ENCODE results near the gene DBI. TPM values are rescaled to one million over a fixed set of nuclear protein-coding genes. Genes with fewer than 3 reads are reported as not detected.
"Not testable (repeated sequence)": the region's sequence is repeated elsewhere in the genome, so short reads cannot be mapped to it uniquely, and the experiment has no call there.

Gene DBI
- total RNA-seq, 1 experiment from 2014 or later: 214 TPM

- no peak for DNase-seq (ENCODE audit: low read depth)
Observed at GRCh38 chr2:119402106-119402505, 35.3 kb downstream of the DBI start.

- DNase-seq (ENCODE audit: low read depth): no peak
Observed at GRCh38 chr2:119402645-119403560, 36.1 kb downstream of the DBI start.

DNA sequence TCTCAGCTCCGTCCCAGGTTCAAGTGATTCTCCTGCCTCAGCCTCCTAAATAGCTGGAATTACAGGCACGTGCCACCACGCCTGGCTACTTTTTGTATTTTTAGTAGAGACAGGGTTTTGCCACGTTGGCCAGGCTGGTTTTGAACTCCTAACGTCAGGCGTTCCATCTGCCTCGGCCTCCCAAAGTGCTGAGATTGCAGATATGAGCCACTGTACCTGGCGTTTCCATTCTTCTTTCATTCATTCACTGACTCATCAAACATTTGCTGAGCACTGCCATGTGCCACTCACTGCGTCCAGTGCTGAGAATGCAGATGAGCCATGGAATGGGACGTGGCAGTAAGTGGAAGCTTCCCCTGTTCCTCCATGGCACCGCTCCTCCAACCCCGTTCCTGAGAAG lies 36.8 kb downstream of the DBI start:
- not testable (repeated sequence) for DNase-seq (ENCODE audit: low read depth)

- no peak for DNase-seq (ENCODE audit: low read depth)
Observed at GRCh38 chr2:119405151-119405550, 38.4 kb downstream of the DBI start.

DNA sequence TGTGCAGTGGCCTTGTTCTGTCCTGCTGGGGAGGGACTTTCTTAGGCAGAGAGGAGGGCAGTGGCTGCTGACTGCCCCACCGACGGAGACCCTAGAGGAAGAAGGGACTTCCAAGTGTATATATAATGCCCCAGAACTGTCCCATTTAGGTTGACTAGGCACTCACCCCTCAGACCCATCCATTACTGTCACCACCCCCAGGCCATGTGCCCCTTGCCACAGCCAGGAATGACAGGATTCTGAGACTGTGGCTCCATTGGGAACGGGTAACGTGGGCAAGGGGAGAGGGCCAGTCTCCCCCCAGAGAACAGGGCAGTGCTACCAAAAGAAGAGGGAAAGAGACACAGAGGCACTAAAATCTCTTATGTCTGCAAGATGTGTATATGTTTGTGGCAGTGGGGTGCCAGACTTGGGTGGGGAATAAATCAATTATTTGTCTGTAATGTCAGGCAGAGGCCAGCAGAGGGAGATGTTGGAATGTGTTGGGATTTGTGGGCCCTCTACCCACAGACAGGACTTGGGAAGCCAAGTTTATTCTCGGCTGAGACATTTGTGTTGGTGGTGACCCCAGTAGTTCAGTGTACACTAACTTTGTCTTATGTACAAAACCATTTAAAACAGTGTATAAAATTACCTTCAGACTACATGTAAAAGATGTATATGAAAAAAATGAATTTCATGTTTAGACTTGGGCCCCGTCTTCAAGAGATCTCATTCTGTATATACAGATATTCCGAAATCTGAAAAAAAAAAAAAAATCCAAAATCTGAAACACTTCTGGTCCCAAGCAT lies 40.8 kb downstream of the DBI start:
- peak; percentile 51 for DNase-seq (ENCODE audit: low read depth)

DNA sequence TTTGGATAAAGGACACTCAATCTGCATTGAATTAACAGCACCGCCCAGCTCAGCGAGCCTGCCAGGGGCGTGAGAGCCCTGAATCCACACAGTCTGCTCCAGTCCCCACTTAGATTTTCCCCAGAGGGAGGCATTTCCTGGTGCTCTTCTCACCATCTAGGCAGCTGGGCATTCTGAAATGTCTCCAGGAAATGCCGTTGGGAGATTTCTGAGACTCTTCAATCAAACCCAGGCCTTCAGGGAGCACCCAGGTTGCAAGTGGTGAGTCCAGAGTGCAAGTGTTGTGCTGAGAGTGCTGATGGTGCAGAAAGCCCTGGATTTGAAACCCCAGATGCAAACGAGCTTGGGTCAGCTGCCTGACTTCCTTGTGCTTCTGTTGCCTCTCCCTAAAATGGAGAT lies 41.4 kb downstream of the DBI start:
- no peak for DNase-seq (ENCODE audit: low read depth)

- no peak for DNase-seq (ENCODE audit: low read depth)
Observed at GRCh38 chr2:119409506-119409905, 42.7 kb downstream of the DBI start.

DNA sequence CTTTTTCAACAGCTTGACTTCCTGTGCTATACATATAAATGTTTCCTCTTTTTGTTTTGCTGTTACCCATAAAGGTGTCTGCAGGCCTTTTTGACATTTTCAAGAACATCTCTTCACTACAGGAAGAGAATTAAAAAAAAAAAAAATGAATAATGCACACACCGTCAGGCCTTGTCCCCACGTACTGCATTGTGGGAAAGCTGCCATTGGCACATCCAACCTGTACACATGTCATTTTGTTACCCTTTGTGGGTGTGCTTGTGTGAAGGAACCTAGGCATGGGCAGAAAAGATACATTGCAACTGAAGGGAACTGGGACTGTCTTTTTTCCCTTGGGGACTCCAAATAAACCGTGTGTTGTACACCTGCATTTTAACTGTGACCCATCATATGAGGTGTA lies 48.1 kb downstream of the DBI start:
- no peak for DNase-seq (ENCODE audit: low read depth)

DNA sequence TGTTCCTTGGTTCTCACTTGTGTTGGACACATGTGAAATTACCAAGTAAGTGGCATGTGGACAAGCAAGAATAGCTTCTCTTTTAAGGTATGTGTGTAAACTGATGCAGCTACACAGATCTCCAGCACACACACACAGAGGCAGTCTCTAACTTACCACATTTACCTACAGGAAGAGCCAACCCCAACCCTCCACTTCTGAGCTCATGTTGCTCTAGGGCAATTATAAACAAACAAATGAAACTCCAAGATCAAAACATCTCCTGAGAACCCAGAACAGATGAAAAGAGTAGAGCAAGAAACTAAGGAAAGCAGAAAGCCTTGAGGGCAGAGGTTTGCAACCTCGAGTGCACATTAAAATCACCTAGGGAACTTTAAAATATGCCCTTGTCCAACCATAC lies 48.9 kb downstream of the DBI start:
- peak; percentile 31 for DNase-seq (ENCODE audit: low read depth)

GRCh38 chr2:119416299-119416923 lies 49.6 kb downstream of the DBI start:
- no peak for DNase-seq (ENCODE audit: low read depth)

DNA sequence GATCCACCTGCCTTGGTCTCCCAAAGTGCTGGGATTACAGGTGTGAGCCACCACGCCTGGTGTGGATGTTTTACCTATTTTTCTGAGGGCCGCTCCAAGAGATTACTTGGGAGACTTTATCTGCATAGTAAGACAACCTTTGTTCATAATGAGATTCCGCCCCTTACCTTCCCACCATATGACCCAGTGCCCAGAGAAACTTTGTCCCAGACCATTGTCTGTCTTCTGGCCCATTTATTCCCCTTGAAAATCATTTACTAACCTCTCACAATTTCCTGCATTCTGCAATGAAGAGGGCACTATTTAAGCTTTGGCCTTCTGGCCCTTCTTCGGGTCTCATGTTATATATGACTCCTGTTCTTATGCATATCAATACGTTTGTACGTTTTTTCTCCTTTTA lies 51.1 kb downstream of the DBI start:
- DNase-seq (ENCODE audit: low read depth): no peak

GRCh38 chr2:119419065-119419464 lies 52.3 kb downstream of the DBI start:
- DNase-seq (ENCODE audit: low read depth): peak; percentile 14

DNA sequence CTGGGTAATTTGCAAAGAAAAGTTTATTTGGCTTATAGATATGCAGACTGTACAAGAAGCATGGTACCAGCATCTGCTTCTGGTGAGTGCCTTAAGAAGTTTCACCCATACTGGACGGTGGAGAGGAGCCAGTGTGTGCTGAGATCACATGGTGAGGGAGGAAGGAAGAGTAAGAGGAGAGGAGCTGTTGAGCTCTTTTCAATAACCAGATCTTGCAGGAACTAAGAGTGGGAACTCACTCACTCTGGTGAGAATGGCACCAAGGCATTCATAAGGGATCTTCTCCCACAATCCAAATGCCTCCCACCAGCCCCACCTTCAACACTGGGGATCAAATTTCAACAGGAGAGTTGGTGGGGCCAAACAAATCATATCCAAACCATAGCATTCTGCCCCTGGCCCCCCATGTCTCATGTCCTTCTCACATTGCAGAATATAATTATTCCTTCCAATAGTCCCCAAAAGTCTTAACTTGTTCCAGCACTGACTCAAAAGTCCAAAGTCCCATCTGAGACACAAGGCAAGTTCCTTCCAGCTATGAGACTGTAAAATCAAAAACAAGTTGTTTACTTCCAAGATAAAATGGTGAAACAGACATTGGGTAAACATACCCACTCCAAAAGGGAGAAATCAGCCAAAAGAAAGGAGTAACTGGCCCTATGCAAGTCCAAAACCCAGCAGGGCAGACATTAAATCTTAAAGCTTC lies 53.2 kb downstream of the DBI start:
- DNase-seq (ENCODE audit: low read depth): no peak

DNA sequence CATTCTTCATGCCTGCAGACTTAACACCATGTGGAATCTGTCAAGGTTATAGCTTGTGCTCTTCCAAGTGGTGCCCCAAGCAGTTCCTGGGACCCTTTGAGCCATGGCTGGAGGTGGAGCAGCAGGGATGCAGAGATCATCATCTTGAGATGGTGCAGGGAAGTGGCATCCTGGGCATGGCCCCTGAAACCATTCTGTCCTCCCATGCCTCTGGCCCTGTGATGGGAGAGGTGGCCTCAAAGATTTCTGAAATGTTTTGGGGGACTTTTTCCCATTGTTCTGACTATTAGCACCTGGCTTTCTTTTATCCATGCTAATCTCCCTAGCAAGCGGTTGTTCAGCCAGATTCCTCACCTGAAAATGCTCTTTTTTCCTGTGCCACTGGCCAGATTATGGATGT lies 54.5 kb downstream of the DBI start:
- no peak for DNase-seq (ENCODE audit: low read depth)

DNA sequence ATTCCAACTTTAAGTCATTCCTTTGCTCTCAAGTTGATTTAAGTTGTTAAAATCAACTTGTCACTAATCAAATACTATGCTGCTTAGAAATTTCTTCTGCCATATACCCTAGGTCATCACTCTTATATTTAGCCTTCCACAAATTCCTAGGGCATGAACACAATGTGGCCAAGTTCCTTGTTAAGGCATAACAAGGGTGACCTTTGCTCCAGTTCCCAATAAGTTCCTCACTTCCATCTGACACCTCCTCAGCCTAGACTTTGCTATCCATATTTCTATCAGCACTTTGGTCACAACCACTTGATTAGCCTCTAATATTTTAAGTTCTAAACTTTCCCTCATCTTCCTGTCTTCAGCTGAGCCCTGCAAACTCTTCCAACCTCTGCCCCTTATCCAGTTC lies 55.0 kb downstream of the DBI start:
- DNase-seq (ENCODE audit: low read depth): no peak

Other genes starting within 250 kb of the DBI start
- gene C1QL2, start 208.2 kb upstream of the DBI start, total RNA-seq (2014; rRNA removed; shearing (Covaris generic)): not detected in 2 replicates
- 9.8 and 13.9 TPM in 2 replicates for gene STEAP3, start 143.1 kb upstream of the DBI start, total RNA-seq (2014; rRNA removed; shearing (Covaris generic))
- 5.7 and 11.2 TPM in 2 replicates for gene C2orf76, start 143 bp upstream of the DBI start, total RNA-seq (2014; rRNA removed; shearing (Covaris generic))
- gene TMEM37, start 64.9 kb downstream of the DBI start, total RNA-seq (2014; rRNA removed; shearing (Covaris generic)): not detected in 2 replicates
- gene SCTR, start 157.5 kb downstream of the DBI start, total RNA-seq (2014; rRNA removed; shearing (Covaris generic)): not detected in 2 replicates
- gene CFAP221, start 177.5 kb downstream of the DBI start, total RNA-seq (2014; rRNA removed; shearing (Covaris generic)): 0.12 TPM in 1 of 2 replicates, not detected in the other

All from M059J (cell line).